Measurements from ENCODE around the gene CRYBG3.

DNA sequence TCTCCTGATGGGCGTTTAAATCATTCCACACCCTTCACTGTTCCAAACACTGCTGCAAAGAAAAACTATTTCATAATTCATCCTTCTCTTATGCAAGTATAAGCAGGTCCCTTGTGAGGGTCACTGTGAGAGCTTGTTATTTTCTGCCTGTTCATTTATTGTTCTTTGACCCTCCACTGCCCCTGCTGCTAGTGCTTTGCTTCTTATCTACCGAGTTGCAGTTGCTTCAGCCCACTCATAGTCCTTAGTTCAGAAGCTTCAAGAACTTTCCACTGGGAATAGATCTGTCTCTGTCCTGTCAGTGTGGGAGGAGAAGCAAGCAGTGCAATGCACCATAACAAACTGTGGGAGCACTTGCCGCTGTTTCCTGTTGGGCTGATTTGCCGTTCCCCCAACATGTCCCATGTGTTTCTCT lies 110.6 kb downstream of the CRYBG3 start:
- TF ChIP-seq, protein P1, sequence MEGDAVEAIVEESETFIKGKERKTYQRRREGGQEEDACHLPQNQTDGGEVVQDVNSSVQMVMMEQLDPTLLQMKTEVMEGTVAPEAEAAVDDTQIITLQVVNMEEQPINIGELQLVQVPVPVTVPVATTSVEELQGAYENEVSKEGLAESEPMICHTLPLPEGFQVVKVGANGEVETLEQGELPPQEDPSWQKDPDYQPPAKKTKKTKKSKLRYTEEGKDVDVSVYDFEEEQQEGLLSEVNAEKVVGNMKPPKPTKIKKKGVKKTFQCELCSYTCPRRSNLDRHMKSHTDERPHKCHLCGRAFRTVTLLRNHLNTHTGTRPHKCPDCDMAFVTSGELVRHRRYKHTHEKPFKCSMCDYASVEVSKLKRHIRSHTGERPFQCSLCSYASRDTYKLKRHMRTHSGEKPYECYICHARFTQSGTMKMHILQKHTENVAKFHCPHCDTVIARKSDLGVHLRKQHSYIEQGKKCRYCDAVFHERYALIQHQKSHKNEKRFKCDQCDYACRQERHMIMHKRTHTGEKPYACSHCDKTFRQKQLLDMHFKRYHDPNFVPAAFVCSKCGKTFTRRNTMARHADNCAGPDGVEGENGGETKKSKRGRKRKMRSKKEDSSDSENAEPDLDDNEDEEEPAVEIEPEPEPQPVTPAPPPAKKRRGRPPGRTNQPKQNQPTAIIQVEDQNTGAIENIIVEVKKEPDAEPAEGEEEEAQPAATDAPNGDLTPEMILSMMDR (optimal IDR thresholded peaks at IDR 0.05 in 1 of 3, IDR thresholded peaks at IDR 0.05 in 1 of 3, conservative IDR thresholded peaks at IDR 0.05 in 1 of 3; ENCODE audit: extremely low read depth in 1 of 3, insufficient read depth in 2 of 3, low read length in 3 of 3): no peak
- TF ChIP-seq EZH2 (IDR thresholded peaks at IDR 0.05; ENCODE audit: low read length): no peak
